Stimulated activated CD4-positive, alpha-beta T cell treated with anti-CD3 and anti-CD28 coated beads, TNF-alpha, amount 100 ng/mL, for 1 hour (primary cell): ENCODE data around the gene P4HA3.

Experiments used
- DNase-seq, 3 donors: peaks; one replicate each; pipeline ENCODE4 v3.0.0-alpha.2; 2020; ENCODE audit warnings: low read depth in 3 of 3, low spot score in 1 of 3

Gene P4HA3

GRCh38 chr11:74268456-74268855 is 43.0 kb downstream of the P4HA3 start:
- DNase-seq, result no peak

- no peak for DNase-seq
These were observed 44.4 kb downstream of the P4HA3 start for GRCh38 chr11:74267014-74267413.

- DNase-seq, result no peak
These were observed 46.2 kb downstream of the P4HA3 start for GRCh38 chr11:74265256-74265655.

- no peak for DNase-seq
These were observed 48.7 kb downstream of the P4HA3 start for GRCh38 chr11:74262725-74263124.

- no peak for DNase-seq
These were observed 53.4 kb downstream of the P4HA3 start for GRCh38 chr11:74257959-74258553.

GRCh38 chr11:74256378-74257133 is 54.9 kb downstream of the P4HA3 start:
- no peak for DNase-seq

- peak in 2 of 3 donors; percentile 20 to 24 for DNase-seq
These were observed 55.6 kb downstream of the P4HA3 start for GRCh38 chr11:74255741-74256375.

GRCh38 chr11:74253361-74253760 is 58.1 kb downstream of the P4HA3 start:
- no peak for DNase-seq

GRCh38 chr11:74249496-74249895 is 61.9 kb downstream of the P4HA3 start:
- no peak for DNase-seq

GRCh38 chr11:74248469-74248868 is 63.0 kb downstream of the P4HA3 start:
- no peak for DNase-seq

- DNase-seq, result no peak
These were observed 73.2 kb downstream of the P4HA3 start for GRCh38 chr11:74238243-74238642.

- DNase-seq, result no peak
These were observed 73.9 kb downstream of the P4HA3 start for GRCh38 chr11:74237541-74237940.

- DNase-seq, result no peak
These were observed 76.3 kb downstream of the P4HA3 start for GRCh38 chr11:74235121-74235520.

GRCh38 chr11:74233683-74234082 is 77.8 kb downstream of the P4HA3 start:
- DNase-seq, result no peak

- DNase-seq, result no peak
These were observed 79.0 kb downstream of the P4HA3 start for GRCh38 chr11:74232311-74232950.

GRCh38 chr11:74226907-74227306 is 84.5 kb downstream of the P4HA3 start:
- no peak for DNase-seq

GRCh38 chr11:74225565-74225964 is 85.9 kb downstream of the P4HA3 start:
- DNase-seq, result no peak

- DNase-seq, result no peak
These were observed 89.6 kb downstream of the P4HA3 start for GRCh38 chr11:74221816-74222215.

GRCh38 chr11:74220376-74220775 is 91.1 kb downstream of the P4HA3 start:
- no peak for DNase-seq
